ENCODE results near the gene ZKSCAN8. TPM values are rescaled to one million over a fixed set of nuclear protein-coding genes. Genes with fewer than 3 reads are reported as not detected.
"Not testable (repeated sequence)": the region's sequence is repeated elsewhere in the genome, so short reads cannot be mapped to it uniquely, and the experiment has no call there.

ZKSCAN8 gene
- 10 to 100 TPM; 17.4 to 48.9 (median 32.5) TPM for total RNA-seq

GRCh38 chr6:28141500-28142329 is at the start of gene ZKSCAN8:
TSS of gene ZKSCAN8 (plus strand) at chr6:28141883. CDS start at chr6:28148408, 6,525 bp downstream.
- TF ChIP-seq CTCF (IDR thresholded peaks at IDR 0.05) (no peak), POLR2A (IDR thresholded peaks at IDR 0.05) (no peak)
- H3K9me3 ChIP-seq: no peaks in the 10 kb centered on the region
- no peaks in the 10 kb centered on the region for H3K36me3 ChIP-seq
- H3K27ac ChIP-seq: peak within 1 kb of the TSS; percentile 70 to 77
- peaks cover 0 to 7% of the 10 kb centered on the region in 2 donors for H3K4me1 ChIP-seq
- H3K4me3 ChIP-seq: peak within 1 kb of the TSS; percentile 71 to 85
- peak; percentile 75 to 77 for DNase-seq
- H3K27me3 ChIP-seq: no peaks in the 10 kb centered on the region
- intact Hi-C loops (cut with DNase I; ENCODE audit: low total_unique reads): no loop called here

GRCh38 chr6:28102222-28102621 is 39.5 kb upstream of the ZKSCAN8 start:
- H3K4me1 ChIP-seq; H3K4me3 ChIP-seq; H3K27ac ChIP-seq; H3K27me3 ChIP-seq; DNase-seq; H3K36me3 ChIP-seq; H3K9me3 ChIP-seq; intact Hi-C loops (cut with DNase I; ENCODE audit: low total_unique reads): not testable (repeated sequence)

- H3K9me3 ChIP-seq; H3K36me3 ChIP-seq; DNase-seq; H3K4me3 ChIP-seq; H3K27ac ChIP-seq; intact Hi-C loops (cut with DNase I; ENCODE audit: low total_unique reads); H3K27me3 ChIP-seq; H3K4me1 ChIP-seq: not testable (repeated sequence)
These were observed 39.0 kb upstream of the ZKSCAN8 start for GRCh38 chr6:28102699-28103098.

GRCh38 chr6:28104392-28105244 is 37.1 kb upstream of the ZKSCAN8 start:
- H3K36me3 ChIP-seq: no peaks in the 10 kb centered on the region
- peak; percentile 40 to 67 for TF ChIP-seq POLR2A (IDR thresholded peaks at IDR 0.05)
- TF ChIP-seq CTCF (IDR thresholded peaks at IDR 0.05): peak; percentile 29 to 81 (median 62)
- H3K9me3 ChIP-seq: no peaks in the 10 kb centered on the region
- peak overlapping the region; percentile 71 to 88 for H3K4me3 ChIP-seq
- no peaks in the 10 kb centered on the region for H3K4me1 ChIP-seq
- H3K27me3 ChIP-seq: no peaks in the 10 kb centered on the region
- peak; percentile 71 to 72 for DNase-seq
- intact Hi-C loops (cut with DNase I; ENCODE audit: low total_unique reads): no loop called here
- H3K27ac ChIP-seq: peak overlapping the region; percentile 83 to 84

GRCh38 chr6:28105245-28105639 is 36.4 kb upstream of the ZKSCAN8 start:
- peak overlapping the region; percentile 71 to 88 for H3K4me3 ChIP-seq
- TF ChIP-seq POLR2A (IDR thresholded peaks at IDR 0.05): no peak
- no peak for TF ChIP-seq CTCF (IDR thresholded peaks at IDR 0.05)
- peak overlapping the region; percentile 83 to 84 for H3K27ac ChIP-seq
- no peaks in the 10 kb centered on the region for H3K4me1 ChIP-seq
- DNase-seq: no peak
- no peaks in the 10 kb centered on the region for H3K36me3 ChIP-seq
- H3K9me3 ChIP-seq: no peaks in the 10 kb centered on the region
- intact Hi-C loops (cut with DNase I; ENCODE audit: low total_unique reads): no loop called here
- no peaks in the 10 kb centered on the region for H3K27me3 ChIP-seq

- H3K4me1 ChIP-seq: no peaks in the 10 kb centered on the region
- no peak for TF ChIP-seq CTCF (IDR thresholded peaks at IDR 0.05)
- TF ChIP-seq POLR2A (IDR thresholded peaks at IDR 0.05): no peak
- no peak for DNase-seq
- H3K27me3 ChIP-seq: no peaks in the 10 kb centered on the region
- no peaks in the 10 kb centered on the region for H3K36me3 ChIP-seq
- H3K4me3 ChIP-seq: no peak overlapping the region
- H3K9me3 ChIP-seq: no peaks in the 10 kb centered on the region
- no peak overlapping the region for H3K27ac ChIP-seq
- intact Hi-C loops (cut with DNase I; ENCODE audit: low total_unique reads): no loop called here
These were observed 34.2 kb upstream of the ZKSCAN8 start for GRCh38 chr6:28107506-28107905.
